ENCODE measurements around the gene EEFSEC.

EEFSEC gene

GRCh38 chr3:128241741-128242140 lies 88.5 kb downstream of the EEFSEC start:
- peaks cover 0 to 1% of the 10 kb centered on the region in 2 donors for H3K36me3 ChIP-seq (replicated peaks in 1 of 2; ENCODE audit: control insufficient read depth in 2 of 2, insufficient read depth in 2 of 2, low read length in 2 of 2)
- H3K79me1 ChIP-seq (ENCODE audit: low read depth, low read length), result no peaks in the 10 kb centered on the region
- H3K23ac ChIP-seq (ENCODE audit: low read depth, low read length, poor library complexity), result no peak overlapping the region
- H2AFZ ChIP-seq (ENCODE audit: low read length), result no peak overlapping the region
- no peak overlapping the region for H2BK5ac ChIP-seq (ENCODE audit: low read length)
- no peak overlapping the region for H3K18ac ChIP-seq (ENCODE audit: low read length)
- no peak overlapping the region for H3K14ac ChIP-seq (ENCODE audit: low read length)
- H3K27me3 ChIP-seq (ENCODE audit: control insufficient read depth in 3 of 3, insufficient read depth in 3 of 3, low read depth in 1 of 3, low read length in 3 of 3), result no peaks in the 10 kb centered on the region
- H2AK5ac ChIP-seq (ENCODE audit: low read depth, low read length), result no peak overlapping the region
- no peak overlapping the region for H3K4ac ChIP-seq (ENCODE audit: low read length)
- H4K91ac ChIP-seq (ENCODE audit: low read depth, low read length, poor library complexity), result no peak overlapping the region
- H2BK12ac ChIP-seq (ENCODE audit: low read length), result no peak overlapping the region
- WGBS, 2 donors (ENCODE audit: extremely low coverage in 2 of 2, insufficient read length in 2 of 2, insufficient replicate concordance in 1 of 2), result no CpG with 5 or more reads among the region's 5 CpGs
- H2BK15ac ChIP-seq (ENCODE audit: low read length), result no peak overlapping the region
- no peak overlapping the region for H2BK120ac ChIP-seq (ENCODE audit: low read depth, low read length)
- H3K9ac ChIP-seq (ENCODE audit: low read depth, low read length, poor library complexity), result no peak overlapping the region
- no peak overlapping the region for H3K4me2 ChIP-seq (ENCODE audit: insufficient read depth, low read length, poor library complexity, severe bottlenecking)
- no peak overlapping the region for H4K8ac ChIP-seq (ENCODE audit: low read depth, low read length)
- H3K4me3 ChIP-seq (ENCODE audit: low read length in 2 of 2), result no peak overlapping the region
- DNase-seq (ENCODE audit: low spot score), result no peak
- no peaks in the 10 kb centered on the region for H3K9me3 ChIP-seq (replicated peaks in 1 of 2; ENCODE audit: control insufficient read depth in 2 of 2, insufficient read depth in 1 of 2, low read depth in 1 of 2, low read length in 2 of 2)
- no peak overlapping the region for H3K27ac ChIP-seq (replicated peaks; ENCODE audit: low read length)
- peaks cover 3 to 16% of the 10 kb centered on the region in 2 donors for H3K4me1 ChIP-seq (ENCODE audit: control insufficient read depth in 2 of 2, insufficient read depth in 1 of 2, low read depth in 1 of 2, low read length in 2 of 2)

DNA sequence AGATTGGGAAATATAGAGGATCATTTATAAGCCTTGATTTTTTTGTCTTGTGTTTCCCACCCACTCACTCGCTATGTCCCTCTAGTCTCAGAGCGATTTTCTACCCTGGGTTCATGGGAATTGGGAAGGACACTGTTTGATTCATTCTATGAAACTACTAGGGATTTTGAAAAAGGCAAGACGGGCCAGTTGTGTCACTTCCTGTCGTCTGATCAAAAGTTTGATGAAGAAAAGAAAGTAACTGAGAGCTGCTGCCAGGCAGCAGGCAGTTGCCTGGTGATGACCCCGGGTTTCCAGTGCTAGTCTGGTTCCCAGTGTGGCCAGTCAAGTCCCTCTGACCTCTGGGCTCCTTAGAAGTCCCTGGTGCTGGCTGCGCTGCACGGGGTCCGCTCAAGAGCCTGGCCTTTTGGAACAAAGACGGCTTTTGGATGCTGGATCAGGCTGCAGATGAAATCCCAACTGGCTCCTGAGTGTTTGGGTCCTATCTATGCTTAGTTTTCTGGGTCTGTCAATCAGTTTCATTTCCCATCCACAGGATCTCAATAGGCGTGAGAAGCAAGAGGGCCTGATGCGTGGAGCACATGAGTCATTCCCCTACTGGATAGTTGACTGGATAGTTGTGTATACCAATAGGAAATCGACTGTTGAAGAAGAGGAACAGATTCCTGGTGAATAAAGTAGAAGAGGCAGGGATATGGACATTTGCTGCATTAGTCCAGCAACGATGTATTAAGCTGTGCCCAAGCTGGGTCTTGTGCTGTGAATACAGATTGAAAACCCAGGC lies 89.7 kb downstream of the EEFSEC start:
- no peak overlapping the region for H2BK120ac ChIP-seq (ENCODE audit: low read depth, low read length)
- H3K14ac ChIP-seq (ENCODE audit: low read length), result no peak overlapping the region
- no peak overlapping the region for H3K23ac ChIP-seq (ENCODE audit: low read depth, low read length, poor library complexity)
- no peaks in the 10 kb centered on the region for H3K79me1 ChIP-seq (ENCODE audit: low read depth, low read length)
- H3K4me3 ChIP-seq (ENCODE audit: low read length in 2 of 2), result no peak overlapping the region
- no peak overlapping the region for H3K27ac ChIP-seq (replicated peaks; ENCODE audit: low read length)
- H2BK12ac ChIP-seq (ENCODE audit: low read length), result no peak overlapping the region
- no peak overlapping the region for H4K91ac ChIP-seq (ENCODE audit: low read depth, low read length, poor library complexity)
- no peak for DNase-seq (ENCODE audit: low spot score)
- H3K4ac ChIP-seq (ENCODE audit: low read length), result no peak overlapping the region
- no peak overlapping the region for H2AK5ac ChIP-seq (ENCODE audit: low read depth, low read length)
- H2BK5ac ChIP-seq (ENCODE audit: low read length), result no peak overlapping the region
- H3K9ac ChIP-seq (ENCODE audit: low read depth, low read length, poor library complexity), result no peak overlapping the region
- peak overlapping the region; percentile 20 for H2AFZ ChIP-seq (ENCODE audit: low read length)
- H3K18ac ChIP-seq (ENCODE audit: low read length), result no peak overlapping the region
- peaks cover 0 to 10% of the 10 kb centered on the region in 2 donors for H3K4me1 ChIP-seq (ENCODE audit: control insufficient read depth in 2 of 2, insufficient read depth in 1 of 2, low read depth in 1 of 2, low read length in 2 of 2)
- peaks cover 0 to 8% of the 10 kb centered on the region in 2 donors for H3K36me3 ChIP-seq (replicated peaks in 1 of 2; ENCODE audit: control insufficient read depth in 2 of 2, insufficient read depth in 2 of 2, low read length in 2 of 2)
- no peak overlapping the region for H4K8ac ChIP-seq (ENCODE audit: low read depth, low read length)
- no peak overlapping the region for H2BK15ac ChIP-seq (ENCODE audit: low read length)
- WGBS, 2 donors (ENCODE audit: extremely low coverage in 2 of 2, insufficient read length in 2 of 2, insufficient replicate concordance in 1 of 2), result no CpG with 5 or more reads among the region's 13 CpGs
- H3K27me3 ChIP-seq (ENCODE audit: control insufficient read depth in 3 of 3, insufficient read depth in 3 of 3, low read depth in 1 of 3, low read length in 3 of 3), result no peaks in the 10 kb centered on the region
- H3K4me2 ChIP-seq (ENCODE audit: insufficient read depth, low read length, poor library complexity, severe bottlenecking), result no peak overlapping the region
- no peaks in the 10 kb centered on the region for H3K9me3 ChIP-seq (replicated peaks in 1 of 2; ENCODE audit: control insufficient read depth in 2 of 2, insufficient read depth in 1 of 2, low read depth in 1 of 2, low read length in 2 of 2)

- WGBS, 2 donors (ENCODE audit: extremely low coverage in 2 of 2, insufficient read length in 2 of 2, insufficient replicate concordance in 1 of 2), result no CpG with 5 or more reads among the region's 11 CpGs
- no peak overlapping the region for H3K23ac ChIP-seq (ENCODE audit: low read depth, low read length, poor library complexity)
- DNase-seq (ENCODE audit: low spot score), result no peak
Measured at GRCh38 chr3:128243602-128244504, 90.6 kb downstream of the EEFSEC start.

GRCh38 chr3:128245460-128245859 lies 92.2 kb downstream of the EEFSEC start:
- no peak overlapping the region for H3K27ac ChIP-seq (replicated peaks; ENCODE audit: low read length)
- H2BK15ac ChIP-seq (ENCODE audit: low read length), result no peak overlapping the region
- peak overlapping the region; percentile 47 for H3K9ac ChIP-seq (ENCODE audit: low read depth, low read length, poor library complexity)
- H3K4ac ChIP-seq (ENCODE audit: low read length), result no peak overlapping the region
- H3K9me3 ChIP-seq (replicated peaks in 1 of 2; ENCODE audit: control insufficient read depth in 2 of 2, insufficient read depth in 1 of 2, low read depth in 1 of 2, low read length in 2 of 2), result peaks cover 0 to 9% of the 10 kb centered on the region in 2 donors
- no peaks in the 10 kb centered on the region for H3K79me1 ChIP-seq (ENCODE audit: low read depth, low read length)
- H3K4me2 ChIP-seq (ENCODE audit: insufficient read depth, low read length, poor library complexity, severe bottlenecking), result no peak overlapping the region
- no peak overlapping the region for H2BK5ac ChIP-seq (ENCODE audit: low read length)
- no peaks in the 10 kb centered on the region for H3K27me3 ChIP-seq (ENCODE audit: control insufficient read depth in 3 of 3, insufficient read depth in 3 of 3, low read depth in 1 of 3, low read length in 3 of 3)
- peaks cover 0 to 12% of the 10 kb centered on the region in 2 donors for H3K4me1 ChIP-seq (ENCODE audit: control insufficient read depth in 2 of 2, insufficient read depth in 1 of 2, low read depth in 1 of 2, low read length in 2 of 2)
- peaks cover 0 to 12% of the 10 kb centered on the region in 2 donors for H3K36me3 ChIP-seq (replicated peaks in 1 of 2; ENCODE audit: control insufficient read depth in 2 of 2, insufficient read depth in 2 of 2, low read length in 2 of 2)
- no peak overlapping the region for H4K8ac ChIP-seq (ENCODE audit: low read depth, low read length)
- no peak overlapping the region for H3K14ac ChIP-seq (ENCODE audit: low read length)
- no peak overlapping the region for H2AFZ ChIP-seq (ENCODE audit: low read length)
- no CpG with 5 or more reads among the region's 5 CpGs for WGBS, 2 donors (ENCODE audit: extremely low coverage in 2 of 2, insufficient read length in 2 of 2, insufficient replicate concordance in 1 of 2)
- H2BK120ac ChIP-seq (ENCODE audit: low read depth, low read length), result no peak overlapping the region
- no peak overlapping the region for H2AK5ac ChIP-seq (ENCODE audit: low read depth, low read length)
- DNase-seq (ENCODE audit: low spot score), result no peak
- peak overlapping the region in 1 of 2 donors; percentile 39 for H3K4me3 ChIP-seq (ENCODE audit: low read length in 2 of 2)
- no peak overlapping the region for H4K91ac ChIP-seq (ENCODE audit: low read depth, low read length, poor library complexity)
- H3K18ac ChIP-seq (ENCODE audit: low read length), result no peak overlapping the region
- H3K23ac ChIP-seq (ENCODE audit: low read depth, low read length, poor library complexity), result peak overlapping the region; percentile 51
- H2BK12ac ChIP-seq (ENCODE audit: low read length), result no peak overlapping the region

More at GRCh38 chr3:128243602-128244504, 90.6 kb downstream of the EEFSEC start:
- Histone ChIP-seq H3K9me3 (replicated peaks in 1 of 2; ENCODE audit: control insufficient read depth in 2 of 2, insufficient read depth in 1 of 2, low read depth in 1 of 2, low read length in 2 of 2) (no peaks in the 10 kb centered on the region), H4K91ac (ENCODE audit: low read depth, low read length, poor library complexity) (no peak overlapping the region), H3K36me3 (replicated peaks in 1 of 2; ENCODE audit: control insufficient read depth in 2 of 2, insufficient read depth in 2 of 2, low read length in 2 of 2) (peaks cover 0 to 12% of the 10 kb centered on the region in 2 donors), H2AK5ac (ENCODE audit: low read depth, low read length) (no peak overlapping the region), H2BK5ac (ENCODE audit: low read length) (no peak overlapping the region), H3K14ac (ENCODE audit: low read length) (no peak overlapping the region), H3K27me3 (ENCODE audit: control insufficient read depth in 3 of 3, insufficient read depth in 3 of 3, low read depth in 1 of 3, low read length in 3 of 3) (no peaks in the 10 kb centered on the region), H3K4me2 (ENCODE audit: insufficient read depth, low read length, poor library complexity, severe bottlenecking) (no peak overlapping the region), H3K4ac (ENCODE audit: low read length) (no peak overlapping the region), H3K4me1 (ENCODE audit: control insufficient read depth in 2 of 2, insufficient read depth in 1 of 2, low read depth in 1 of 2, low read length in 2 of 2) (peaks cover 0 to 12% of the 10 kb centered on the region in 2 donors), H2BK12ac (ENCODE audit: low read length) (no peak overlapping the region), H3K79me1 (ENCODE audit: low read depth, low read length) (no peaks in the 10 kb centered on the region), H3K4me3 (ENCODE audit: low read length in 2 of 2) (no peak overlapping the region), H2AFZ (ENCODE audit: low read length) (no peak overlapping the region), H3K27ac (replicated peaks; ENCODE audit: low read length) (no peak overlapping the region), H2BK15ac (ENCODE audit: low read length) (no peak overlapping the region), H3K9ac (ENCODE audit: low read depth, low read length, poor library complexity) (no peak overlapping the region), H2BK120ac (ENCODE audit: low read depth, low read length) (no peak overlapping the region), H3K18ac (ENCODE audit: low read length) (no peak overlapping the region), H4K8ac (ENCODE audit: low read depth, low read length) (no peak overlapping the region)
